ENCODE measurements around the gene PDE10A. TPM values are rescaled to one million over a fixed set of nuclear protein-coding genes. Genes with fewer than 3 reads are reported as not detected.

Gene PDE10A
- total and polyA plus RNA-seq, 8 donors: 0.78 to 58.2 (median 4.0) TPM; not detected in 1

DNA sequence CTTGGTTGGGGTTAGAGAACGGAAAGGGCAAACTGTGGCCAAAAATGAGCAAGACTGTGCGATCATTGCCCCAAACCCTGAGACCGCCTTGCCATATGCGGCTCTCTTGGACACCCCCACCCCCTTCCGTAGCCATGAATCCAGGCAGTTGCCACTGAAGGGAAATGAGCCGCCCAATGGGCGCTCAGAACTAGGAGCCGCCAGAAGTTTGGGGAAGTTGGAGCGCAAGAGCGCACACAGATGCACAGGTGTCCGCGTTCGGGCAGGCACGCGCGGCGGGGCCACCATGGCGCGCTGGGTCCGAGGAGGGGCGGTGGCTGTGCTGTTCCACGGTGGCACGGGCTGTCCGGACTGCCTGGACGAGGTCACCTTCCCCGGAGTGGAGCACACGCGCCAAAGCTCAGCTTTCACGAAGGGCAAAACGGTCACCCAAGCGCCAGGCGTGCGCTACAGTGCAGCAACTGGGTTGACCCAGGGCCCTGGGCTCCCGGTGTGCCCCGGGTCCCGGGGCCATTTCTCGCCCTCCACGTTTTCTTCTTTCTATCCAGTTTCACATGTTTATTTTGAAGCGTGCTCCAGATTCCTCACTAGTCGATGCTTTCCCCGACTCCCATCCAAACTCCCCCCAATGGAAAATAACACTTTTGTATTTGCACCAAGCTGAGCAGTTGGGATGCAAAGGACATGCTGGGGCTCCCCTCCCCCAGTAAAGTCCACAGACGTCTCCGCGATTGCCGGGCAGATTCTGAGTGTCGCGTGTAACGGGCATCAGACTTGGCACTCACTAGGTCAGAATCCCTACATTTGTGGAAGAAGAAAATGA is 906 bp upstream of the PDE10A start:
- Histone ChIP-seq H3K9me3 (no peaks in the 10 kb centered on the region), H3K27ac (peak overlapping the region in 3 of 5 donors; percentile 1 to 81 (median 61)), H3K4me3 (peak overlapping the region; percentile 57 to 82 (median 66)), H3K4me1 (peaks cover 29 to 49% (median 40%) of the 10 kb centered on the region in 4 donors), H3K27me3 (peaks cover 26 to 91% (median 58%) of the 10 kb centered on the region in 3 donors), H3K36me3 (no peaks in the 10 kb centered on the region)
- peak in 1 of 2 donors; percentile 57 for DNase-seq
- TF ChIP-seq POLR2AphosphoS5 (IDR thresholded peaks at IDR 0.05) (no peak), POLR2A (IDR thresholded peaks at IDR 0.05) (no peak), EP300 (IDR thresholded peaks at IDR 0.05) (no peak)
- TF ChIP-seq, protein P1, sequence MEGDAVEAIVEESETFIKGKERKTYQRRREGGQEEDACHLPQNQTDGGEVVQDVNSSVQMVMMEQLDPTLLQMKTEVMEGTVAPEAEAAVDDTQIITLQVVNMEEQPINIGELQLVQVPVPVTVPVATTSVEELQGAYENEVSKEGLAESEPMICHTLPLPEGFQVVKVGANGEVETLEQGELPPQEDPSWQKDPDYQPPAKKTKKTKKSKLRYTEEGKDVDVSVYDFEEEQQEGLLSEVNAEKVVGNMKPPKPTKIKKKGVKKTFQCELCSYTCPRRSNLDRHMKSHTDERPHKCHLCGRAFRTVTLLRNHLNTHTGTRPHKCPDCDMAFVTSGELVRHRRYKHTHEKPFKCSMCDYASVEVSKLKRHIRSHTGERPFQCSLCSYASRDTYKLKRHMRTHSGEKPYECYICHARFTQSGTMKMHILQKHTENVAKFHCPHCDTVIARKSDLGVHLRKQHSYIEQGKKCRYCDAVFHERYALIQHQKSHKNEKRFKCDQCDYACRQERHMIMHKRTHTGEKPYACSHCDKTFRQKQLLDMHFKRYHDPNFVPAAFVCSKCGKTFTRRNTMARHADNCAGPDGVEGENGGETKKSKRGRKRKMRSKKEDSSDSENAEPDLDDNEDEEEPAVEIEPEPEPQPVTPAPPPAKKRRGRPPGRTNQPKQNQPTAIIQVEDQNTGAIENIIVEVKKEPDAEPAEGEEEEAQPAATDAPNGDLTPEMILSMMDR (IDR thresholded peaks at IDR 0.05): no peak
- WGBS, 5 donors: 1 to 5% (median 2%) methylated on average over 30 to 48 of the region's 48 CpGs
- intact Hi-C loops (cut with DNase I; ENCODE audit: low total_unique reads): no loop called here

- peak in 1 of 2 donors; percentile 76 for DNase-seq
- no peaks in the 10 kb centered on the region for H3K9me3 ChIP-seq
- H3K27ac ChIP-seq: peak overlapping the region in 4 of 5 donors; percentile 15 to 81 (median 47)
- H3K36me3 ChIP-seq: no peaks in the 10 kb centered on the region
- TF ChIP-seq EP300 (IDR thresholded peaks at IDR 0.05) (no peak), POLR2AphosphoS5 (IDR thresholded peaks at IDR 0.05) (no peak)
- TF ChIP-seq, protein P1 (IDR thresholded peaks at IDR 0.05): no peak
- WGBS, 5 donors: 0 to 4% (median 0%) methylated on average over 9 to 22 of the region's 22 CpGs
- intact Hi-C loops (cut with DNase I; ENCODE audit: low total_unique reads): no loop called here
- peaks cover 26 to 92% (median 58%) of the 10 kb centered on the region in 3 donors for H3K27me3 ChIP-seq
- peak overlapping the region; percentile 57 to 82 (median 66) for H3K4me3 ChIP-seq
- H3K4me1 ChIP-seq: peaks cover 29 to 49% (median 40%) of the 10 kb centered on the region in 4 donors
Observed at GRCh38 chr6:165663377-165663735, 315 bp upstream of the PDE10A start.

DNA sequence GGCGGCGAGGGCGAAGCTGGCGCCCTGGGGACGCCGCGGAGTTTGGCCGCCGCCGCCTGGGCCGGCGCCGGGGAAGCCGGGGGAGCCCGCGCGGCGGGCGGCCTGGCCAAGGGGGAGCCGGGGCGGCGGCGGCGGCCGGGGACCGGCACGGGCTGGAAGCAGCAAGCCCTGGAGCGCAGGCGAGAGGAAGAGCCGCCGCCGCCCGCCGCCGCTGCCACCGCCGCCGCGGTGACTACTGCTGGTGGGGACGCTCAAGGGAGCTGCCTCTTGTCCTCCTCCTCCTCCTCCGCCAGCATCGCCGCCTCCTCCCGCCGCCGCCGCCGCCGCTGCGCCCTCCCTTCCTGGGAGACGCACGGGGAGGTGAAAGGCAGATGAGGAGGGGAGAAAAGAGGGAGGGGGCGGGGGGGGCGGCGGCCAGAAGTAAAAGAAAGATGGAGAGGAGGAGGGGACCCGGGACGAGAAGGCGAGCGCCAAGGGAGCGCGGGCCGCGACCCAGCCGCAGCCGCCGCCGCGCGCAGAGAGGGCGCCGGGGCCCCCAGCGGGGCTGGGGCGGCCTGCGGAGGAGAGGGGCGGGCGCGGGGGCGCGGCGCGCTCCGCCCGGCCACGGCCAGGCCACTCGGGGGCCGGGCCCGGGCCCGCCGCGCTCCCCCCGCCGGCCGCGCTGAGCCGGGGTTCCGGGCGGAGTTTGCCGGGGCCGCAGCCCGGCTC is 846 bp downstream of the PDE10A start:
- WGBS, 5 donors: 0 to 3% (median 1%) methylated on average over 19 to 88 of the region's 100 CpGs
- H3K27me3 ChIP-seq: peaks cover 26 to 86% (median 58%) of the 10 kb centered on the region in 3 donors
- intact Hi-C loops (cut with DNase I; ENCODE audit: low total_unique reads): no loop called here
- H3K27ac ChIP-seq: peak overlapping the region in 3 of 5 donors; percentile 62 to 81 (median 67)
- DNase-seq: peak in 1 of 2 donors; percentile 79
- no peaks in the 10 kb centered on the region for H3K36me3 ChIP-seq
- peak overlapping the region; percentile 57 to 82 (median 66) for H3K4me3 ChIP-seq
- peaks cover 29 to 49% (median 40%) of the 10 kb centered on the region in 4 donors for H3K4me1 ChIP-seq
- H3K9me3 ChIP-seq: no peaks in the 10 kb centered on the region
- TF ChIP-seq EP300 (IDR thresholded peaks at IDR 0.05): no peak
- TF ChIP-seq POLR2A (IDR thresholded peaks at IDR 0.05): no peak
- TF ChIP-seq, protein P1 (IDR thresholded peaks at IDR 0.05): no peak
- TF ChIP-seq POLR2AphosphoS5 (IDR thresholded peaks at IDR 0.05): no peak

DNA sequence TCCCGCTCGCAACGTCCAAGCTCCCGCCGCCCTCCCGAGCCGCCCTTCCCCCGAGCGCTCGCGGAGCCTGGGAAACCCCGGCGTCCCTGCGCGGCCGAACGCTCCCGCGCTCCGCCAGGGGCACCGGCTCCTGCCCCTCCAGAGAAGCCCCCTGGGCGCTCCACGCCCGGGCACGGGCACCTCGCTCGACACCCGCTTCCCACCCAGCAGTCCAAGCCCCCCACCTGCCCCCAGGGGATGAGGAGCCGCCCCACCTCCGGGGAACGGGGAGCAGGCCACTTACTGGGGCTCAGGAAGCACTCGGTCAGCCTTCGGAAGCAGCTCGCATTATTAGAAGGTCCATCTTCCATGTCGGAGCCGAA is 1.4 kb downstream of the PDE10A start:
- Histone ChIP-seq H3K9me3 (no peaks in the 10 kb centered on the region), H3K4me1 (peaks cover 29 to 49% (median 40%) of the 10 kb centered on the region in 4 donors), H3K36me3 (no peaks in the 10 kb centered on the region), H3K27me3 (peaks cover 26 to 80% (median 58%) of the 10 kb centered on the region in 3 donors), H3K27ac (peak overlapping the region in 4 of 5 donors; percentile 1 to 81 (median 64)), H3K4me3 (peak overlapping the region; percentile 57 to 82 (median 66))
- TF ChIP-seq, protein P1 (IDR thresholded peaks at IDR 0.05): no peak
- TF ChIP-seq POLR2A (IDR thresholded peaks at IDR 0.05) (no peak), POLR2AphosphoS5 (IDR thresholded peaks at IDR 0.05) (no peak), EP300 (IDR thresholded peaks at IDR 0.05) (no peak)
- WGBS, 5 donors: 0 to 20% (median 3%) methylated on average over 2 to 36 of the region's 36 CpGs
- no peak for DNase-seq
- intact Hi-C loops (cut with DNase I; ENCODE audit: low total_unique reads): no loop called here
